ENCODE measurements around the gene ZNF579.

GRCh38 chr19:55597501-55597921 lies 16.9 kb upstream of the ZNF579 start:
- TF ChIP-seq MAFK (IDR thresholded peaks at IDR 0.05; ENCODE audit: low read depth, low read length): no peak
- no peak for TF ChIP-seq CTCF (IDR thresholded peaks at IDR 0.05; ENCODE audit: control extremely low read depth in 1 of 3, insufficient read depth in 1 of 3, low read depth in 1 of 3, low read length in 3 of 3)
- TF ChIP-seq POLR2A (IDR thresholded peaks at IDR 0.05; ENCODE audit: control extremely low read depth in 1 of 2, low read depth in 2 of 2, low read length in 2 of 2): no peak
- no peak for TF ChIP-seq SUZ12 (IDR thresholded peaks at IDR 0.05; ENCODE audit: low read length)

All from H1 (cell line).